ENCODE data around the gene UNC45B.

Gene UNC45B

DNA sequence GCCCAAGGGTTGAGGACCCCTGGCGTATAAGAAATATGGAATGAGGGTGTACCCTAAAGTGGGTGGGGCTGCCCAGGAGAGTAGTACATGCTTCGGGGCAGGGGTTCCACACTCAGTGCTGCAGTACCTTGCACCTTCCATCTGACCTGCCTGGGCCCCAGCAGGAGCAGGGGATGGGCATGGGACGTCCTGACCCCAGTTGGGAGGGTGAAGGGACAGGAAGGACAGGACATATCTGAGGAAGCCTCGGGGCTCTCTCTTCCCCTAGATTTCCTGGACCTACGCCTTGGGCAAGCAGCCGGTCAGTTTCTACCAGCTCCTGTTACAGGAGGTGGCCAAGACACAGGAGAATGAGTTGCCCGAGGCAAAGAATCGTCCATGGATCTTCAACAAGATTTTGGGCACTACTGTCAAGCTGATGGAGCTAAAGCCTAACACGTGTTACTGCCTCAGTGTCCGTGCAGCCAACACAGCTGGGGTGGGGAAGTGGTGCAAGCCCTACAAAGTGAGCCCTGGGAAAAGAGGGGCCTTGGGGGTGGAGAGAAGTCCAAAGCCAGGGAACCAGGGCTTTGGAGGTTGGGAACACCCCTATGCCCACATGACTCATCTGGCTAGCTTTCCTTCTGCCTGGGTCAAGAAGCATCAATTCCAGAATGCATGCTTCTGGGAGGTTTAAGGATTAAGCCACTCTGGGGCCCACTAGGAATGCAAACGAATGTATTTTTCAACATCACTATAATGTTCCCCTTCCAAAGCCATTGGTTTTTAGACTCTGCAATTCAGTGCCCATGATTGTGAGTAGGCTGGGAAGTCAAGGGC lies 18.3 kb upstream of the UNC45B start:
- no peak overlapping the region for H3K27ac ChIP-seq (replicated peaks)
- no peak for DNase-seq (ENCODE audit: low read depth in 1 of 2, low spot score in 1 of 2)

DNA sequence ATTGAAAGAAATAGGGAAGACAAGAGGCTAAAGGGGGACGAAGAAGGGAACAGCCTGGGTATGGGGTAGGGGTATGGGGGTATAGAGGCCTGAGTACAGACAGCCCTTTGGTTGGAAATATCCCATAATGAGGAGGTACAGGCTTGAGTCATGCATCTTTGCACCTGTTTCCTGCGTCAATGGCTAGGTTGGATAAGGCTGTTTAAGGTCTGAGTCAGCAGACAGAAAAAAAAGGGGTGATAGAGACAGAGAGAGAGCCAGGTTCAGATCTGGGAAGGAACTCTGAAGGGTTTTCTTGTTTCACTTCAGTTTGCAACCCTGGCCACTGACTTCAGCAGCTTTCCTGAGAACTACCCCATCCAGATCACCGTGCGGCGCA lies 17.7 kb upstream of the UNC45B start:
- H3K27ac ChIP-seq (replicated peaks) = no peak overlapping the region
- H3K4me3 ChIP-seq (replicated peaks; ENCODE audit: insufficient read depth, low read length) = no peak overlapping the region
- no peak for TF ChIP-seq POLR2AphosphoS5 (IDR thresholded peaks at IDR 0.05; ENCODE audit: low read depth)
- TF ChIP-seq, protein P1, sequence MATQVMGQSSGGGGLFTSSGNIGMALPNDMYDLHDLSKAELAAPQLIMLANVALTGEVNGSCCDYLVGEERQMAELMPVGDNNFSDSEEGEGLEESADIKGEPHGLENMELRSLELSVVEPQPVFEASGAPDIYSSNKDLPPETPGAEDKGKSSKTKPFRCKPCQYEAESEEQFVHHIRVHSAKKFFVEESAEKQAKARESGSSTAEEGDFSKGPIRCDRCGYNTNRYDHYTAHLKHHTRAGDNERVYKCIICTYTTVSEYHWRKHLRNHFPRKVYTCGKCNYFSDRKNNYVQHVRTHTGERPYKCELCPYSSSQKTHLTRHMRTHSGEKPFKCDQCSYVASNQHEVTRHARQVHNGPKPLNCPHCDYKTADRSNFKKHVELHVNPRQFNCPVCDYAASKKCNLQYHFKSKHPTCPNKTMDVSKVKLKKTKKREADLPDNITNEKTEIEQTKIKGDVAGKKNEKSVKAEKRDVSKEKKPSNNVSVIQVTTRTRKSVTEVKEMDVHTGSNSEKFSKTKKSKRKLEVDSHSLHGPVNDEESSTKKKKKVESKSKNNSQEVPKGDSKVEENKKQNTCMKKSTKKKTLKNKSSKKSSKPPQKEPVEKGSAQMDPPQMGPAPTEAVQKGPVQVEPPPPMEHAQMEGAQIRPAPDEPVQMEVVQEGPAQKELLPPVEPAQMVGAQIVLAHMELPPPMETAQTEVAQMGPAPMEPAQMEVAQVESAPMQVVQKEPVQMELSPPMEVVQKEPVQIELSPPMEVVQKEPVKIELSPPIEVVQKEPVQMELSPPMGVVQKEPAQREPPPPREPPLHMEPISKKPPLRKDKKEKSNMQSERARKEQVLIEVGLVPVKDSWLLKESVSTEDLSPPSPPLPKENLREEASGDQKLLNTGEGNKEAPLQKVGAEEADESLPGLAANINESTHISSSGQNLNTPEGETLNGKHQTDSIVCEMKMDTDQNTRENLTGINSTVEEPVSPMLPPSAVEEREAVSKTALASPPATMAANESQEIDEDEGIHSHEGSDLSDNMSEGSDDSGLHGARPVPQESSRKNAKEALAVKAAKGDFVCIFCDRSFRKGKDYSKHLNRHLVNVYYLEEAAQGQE (IDR thresholded peaks at IDR 0.05; ENCODE audit: insufficient replicate concordance, low read depth) = no peak
- TF ChIP-seq, protein P2, sequence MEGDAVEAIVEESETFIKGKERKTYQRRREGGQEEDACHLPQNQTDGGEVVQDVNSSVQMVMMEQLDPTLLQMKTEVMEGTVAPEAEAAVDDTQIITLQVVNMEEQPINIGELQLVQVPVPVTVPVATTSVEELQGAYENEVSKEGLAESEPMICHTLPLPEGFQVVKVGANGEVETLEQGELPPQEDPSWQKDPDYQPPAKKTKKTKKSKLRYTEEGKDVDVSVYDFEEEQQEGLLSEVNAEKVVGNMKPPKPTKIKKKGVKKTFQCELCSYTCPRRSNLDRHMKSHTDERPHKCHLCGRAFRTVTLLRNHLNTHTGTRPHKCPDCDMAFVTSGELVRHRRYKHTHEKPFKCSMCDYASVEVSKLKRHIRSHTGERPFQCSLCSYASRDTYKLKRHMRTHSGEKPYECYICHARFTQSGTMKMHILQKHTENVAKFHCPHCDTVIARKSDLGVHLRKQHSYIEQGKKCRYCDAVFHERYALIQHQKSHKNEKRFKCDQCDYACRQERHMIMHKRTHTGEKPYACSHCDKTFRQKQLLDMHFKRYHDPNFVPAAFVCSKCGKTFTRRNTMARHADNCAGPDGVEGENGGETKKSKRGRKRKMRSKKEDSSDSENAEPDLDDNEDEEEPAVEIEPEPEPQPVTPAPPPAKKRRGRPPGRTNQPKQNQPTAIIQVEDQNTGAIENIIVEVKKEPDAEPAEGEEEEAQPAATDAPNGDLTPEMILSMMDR (IDR thresholded peaks at IDR 0.05; ENCODE audit: insufficient read depth, low read length) = no peak
- no peak for TF ChIP-seq SPI1 (IDR thresholded peaks at IDR 0.05; ENCODE audit: borderline replicate concordance, low read depth)
- DNase-seq (ENCODE audit: low read depth in 1 of 2, low spot score in 1 of 2) = no peak
- H3K27me3 ChIP-seq (ENCODE audit: insufficient read depth, poor library complexity, severe bottlenecking) = no peaks in the 10 kb centered on the region

More for the DNA sequence above, 18.3 kb upstream of the UNC45B start:
- TF ChIP-seq, protein P2 (IDR thresholded peaks at IDR 0.05; ENCODE audit: insufficient read depth, low read length) = no peak
- TF ChIP-seq GABPA (IDR thresholded peaks at IDR 0.05; ENCODE audit: low read depth) = no peak
- TF ChIP-seq SPI1 (IDR thresholded peaks at IDR 0.05; ENCODE audit: borderline replicate concordance, low read depth) = no peak
- TF ChIP-seq, protein P1 (IDR thresholded peaks at IDR 0.05; ENCODE audit: insufficient replicate concordance, low read depth) = no peak
- peak; percentile 56 for TF ChIP-seq POLR2AphosphoS5 (IDR thresholded peaks at IDR 0.05; ENCODE audit: low read depth)
- no peak overlapping the region for H3K4me3 ChIP-seq (replicated peaks; ENCODE audit: insufficient read depth, low read length)
- H3K27me3 ChIP-seq (ENCODE audit: insufficient read depth, poor library complexity, severe bottlenecking) = no peaks in the 10 kb centered on the region

DNA sequence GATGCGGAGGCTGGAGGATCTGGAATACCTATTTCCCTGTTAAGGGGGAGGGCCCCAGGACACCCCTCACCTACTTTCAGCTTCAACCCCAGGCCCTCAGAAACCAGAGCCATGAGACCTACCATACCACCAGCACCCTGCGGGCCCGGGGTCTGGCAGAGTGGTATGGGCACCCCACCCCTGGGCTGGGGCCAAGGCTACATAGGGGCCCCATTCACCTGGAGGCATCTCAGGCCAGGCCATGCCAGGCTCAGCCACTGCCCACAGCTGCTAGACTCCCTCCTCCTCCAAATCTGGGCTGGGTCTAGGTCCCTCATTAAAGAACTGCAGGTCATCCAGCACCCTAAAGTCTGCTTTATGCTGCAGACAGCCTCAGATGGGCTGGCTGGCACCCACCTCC lies 17.2 kb upstream of the UNC45B start:
- TF ChIP-seq, protein P2 (IDR thresholded peaks at IDR 0.05; ENCODE audit: insufficient read depth, low read length) = no peak
- no peak for TF ChIP-seq SPI1 (IDR thresholded peaks at IDR 0.05; ENCODE audit: borderline replicate concordance, low read depth)
- TF ChIP-seq POLR2AphosphoS5 (IDR thresholded peaks at IDR 0.05; ENCODE audit: low read depth) = no peak; the same call in none of the 2 replicates
- no peak for TF ChIP-seq GABPA (IDR thresholded peaks at IDR 0.05; ENCODE audit: low read depth)
- TF ChIP-seq, protein P1 (IDR thresholded peaks at IDR 0.05; ENCODE audit: insufficient replicate concordance, low read depth) = no peak
- H3K27ac ChIP-seq (replicated peaks) = no peak overlapping the region
- H3K4me3 ChIP-seq (replicated peaks; ENCODE audit: insufficient read depth, low read length) = no peak overlapping the region
- no peaks in the 10 kb centered on the region for H3K27me3 ChIP-seq (ENCODE audit: insufficient read depth, poor library complexity, severe bottlenecking)
- DNase-seq (ENCODE audit: low read depth in 1 of 2, low spot score in 1 of 2) = no peak
